H9 (cell line): ENCODE measurements around the gene KAT7. TPM values are rescaled to one million over a fixed set of nuclear protein-coding genes. Genes with fewer than 3 reads are reported as not detected.

ENCODE experiments used
- DNase-seq: peaks from one replicate; pipeline ENCODE4 v3.0.0-alpha.2; 2017
- H2AFZ ChIP-seq: one replicate; pipeline ENCODE4 v1.6.1; 2013; ENCODE audit warnings: mild to moderate bottlenecking, low read length, control low read depth, moderate library complexity
- H2AK5ac ChIP-seq: 2 replicates; pipeline ENCODE4 v1.6.1; 2013; ENCODE audit warnings: low read length, control low read depth, mixed read lengths; ENCODE audit not compliant: insufficient read length
- H2BK120ac ChIP-seq: one replicate; pipeline ENCODE4 v1.6.1; 2013; ENCODE audit warnings: low read depth, mild to moderate bottlenecking, low read length, control low read depth, inconsistent platforms; ENCODE audit not compliant: poor library complexity, severe bottlenecking
- H2BK12ac ChIP-seq: 2 replicates; pipeline ENCODE4 v1.6.1; 2013; ENCODE audit warnings: low read length, control low read depth, mixed read lengths, low read depth; ENCODE audit not compliant: insufficient read length
- H2BK15ac ChIP-seq: 2 replicates; pipeline ENCODE4 v1.6.1; 2013; ENCODE audit warnings: low read depth, low read length, control low read depth
- H2BK20ac ChIP-seq: one replicate; pipeline ENCODE4 v1.6.1; 2013; ENCODE audit warnings: low read depth, mild to moderate bottlenecking, low read length, control low read depth, inconsistent platforms; ENCODE audit not compliant: poor library complexity, severe bottlenecking
- H2BK5ac ChIP-seq: 2 replicates; pipeline ENCODE4 v1.6.1; 2013; ENCODE audit warnings: low read length, control low read depth, mixed read lengths; ENCODE audit not compliant: insufficient read length
- H3K14ac ChIP-seq: 2 replicates; pipeline ENCODE4 v1.6.1; 2013; ENCODE audit warnings: low read length, control low read depth; ENCODE audit not compliant: insufficient read depth
- H3K18ac ChIP-seq: 2 replicates; pipeline ENCODE4 v1.6.1; 2013; ENCODE audit warnings: low read depth, mild to moderate bottlenecking, mixed read lengths, low read length, control low read depth; ENCODE audit not compliant: insufficient read length
- H3K23ac ChIP-seq: 2 replicates; pipeline ENCODE4 v1.6.1; 2013; ENCODE audit warnings: low read length, control low read depth, mixed read lengths, low read depth; ENCODE audit not compliant: insufficient read length
- H3K23me2 ChIP-seq: 2 replicates; pipeline ENCODE4 v1.6.1; 2013; ENCODE audit warnings: low read depth, mild to moderate bottlenecking, mixed read lengths, low read length, control low read depth; ENCODE audit not compliant: insufficient read length, poor library complexity, severe bottlenecking
- H3K27ac ChIP-seq: 2 replicates; pipeline ENCODE4 v1.5.1; 2013; ENCODE audit warnings: low read length, control low read depth, mixed read lengths, low read depth; ENCODE audit not compliant: insufficient read length
- H3K27me3 ChIP-seq: 2 replicates; pipeline ENCODE4 v1.6.1; 2013; ENCODE audit warnings: low read length, control low read depth, inconsistent platforms; ENCODE audit not compliant: insufficient read depth
- H3K4ac ChIP-seq: 2 replicates; pipeline ENCODE4 v1.6.1; 2013; ENCODE audit warnings: low read depth, mild to moderate bottlenecking, control low read depth, inconsistent platforms, low read length, moderate library complexity
- H3K4me1 ChIP-seq: 2 replicates; pipeline ENCODE4 v1.6.1; 2013; ENCODE audit warnings: low read length, control low read depth, inconsistent platforms; ENCODE audit not compliant: insufficient read depth
- H3K4me2 ChIP-seq: 2 replicates; pipeline ENCODE4 v1.6.1; 2013; ENCODE audit warnings: low read length, control low read depth, mixed read lengths; ENCODE audit not compliant: insufficient read length, insufficient read depth
- H3K56ac ChIP-seq: 2 replicates; pipeline ENCODE4 v1.6.1; 2013; ENCODE audit warnings: low read depth, mild to moderate bottlenecking, mixed read lengths, low read length, control low read depth; ENCODE audit not compliant: insufficient read length
- H3K79me1 ChIP-seq: 2 replicates; pipeline ENCODE4 v1.6.1; 2013; ENCODE audit warnings: low read depth, mild to moderate bottlenecking, moderate library complexity, low read length, control low read depth, inconsistent platforms; ENCODE audit not compliant: insufficient read depth, poor library complexity, severe bottlenecking
- H3K79me2 ChIP-seq: 2 replicates; pipeline ENCODE4 v1.6.1; 2013; ENCODE audit warnings: low read length, control low read depth, inconsistent platforms; ENCODE audit not compliant: insufficient read depth
- H3K9ac ChIP-seq: 2 replicates; pipeline ENCODE4 v1.6.1; 2013; ENCODE audit warnings: low read length, control low read depth, mixed read lengths; ENCODE audit not compliant: insufficient read length; ENCODE audit errors: extremely low read depth
- H3K9me3 ChIP-seq: one replicate; pipeline ENCODE4 v1.6.1; 2013; ENCODE audit warnings: low read depth, low read length, inconsistent platforms; ENCODE audit not compliant: control insufficient read depth
- H3T11ph ChIP-seq: one replicate; pipeline ENCODE4 v1.6.1; 2013; ENCODE audit warnings: mild to moderate bottlenecking, low read length, control low read depth, inconsistent platforms
- H4K20me1 ChIP-seq: one replicate; pipeline ENCODE4 v1.6.1; 2013; ENCODE audit not compliant: control insufficient read depth, insufficient read length, insufficient read depth
- H4K5ac ChIP-seq: 2 replicates; pipeline ENCODE4 v1.6.1; 2013; ENCODE audit warnings: low read depth, mild to moderate bottlenecking, mixed read lengths, low read length, control low read depth; ENCODE audit not compliant: insufficient read length
- H4K8ac ChIP-seq: replicated peaks from 2 replicates; pipeline ENCODE4 v1.6.1; 2013; ENCODE audit warnings: low read length, control low read depth, mixed read lengths, low read depth; ENCODE audit not compliant: insufficient read length
- H4K91ac ChIP-seq: 2 replicates; pipeline ENCODE4 v1.6.1; 2013; ENCODE audit warnings: low read depth, mild to moderate bottlenecking, moderate library complexity, mixed read lengths, low read length, control low read depth; ENCODE audit not compliant: insufficient read length
- H3K27ac Mint-ChIP-seq, 3 experiments: 2 replicates in 2 of 3; 3 replicates in 1 of 3; pipeline ENCODE4 v1.8.0; 2020 to 2021; ENCODE audit warnings: mixed read lengths in 3 of 3, mild to moderate bottlenecking in 1 of 3, moderate library complexity in 1 of 3
- H3K27me3 Mint-ChIP-seq: 2 replicates; pipeline ENCODE4 v1.8.0; 2021; ENCODE audit warnings: low read depth, mild to moderate bottlenecking, moderate library complexity, mixed read lengths
- H3K36me3 Mint-ChIP-seq, 3 experiments: 2 replicates in 2 of 3; 3 replicates in 1 of 3; pipeline ENCODE4 v1.8.0; 2020 to 2021; ENCODE audit warnings: low read depth in 3 of 3, mixed read lengths in 3 of 3; ENCODE audit not compliant: insufficient read depth in 1 of 3
- H3K4me1 Mint-ChIP-seq, 2 experiments: 2 replicates each; pipeline ENCODE4 v1.8.0; 2020; ENCODE audit warnings: mixed read lengths in 2 of 2
- H3K4me3 Mint-ChIP-seq, 2 experiments: 2 replicates in 1 of 2; 3 replicates in 1 of 2; pipeline ENCODE4 v1.8.0; 2020 to 2021; ENCODE audit warnings: mild to moderate bottlenecking in 2 of 2, mixed read lengths in 2 of 2, moderate library complexity in 1 of 2
- H3K9me3 Mint-ChIP-seq, 2 experiments: 2 replicates in 1 of 2; 3 replicates in 1 of 2; pipeline ENCODE4 v1.8.0; 2020; ENCODE audit warnings: mild to moderate bottlenecking in 2 of 2, mixed read lengths in 2 of 2, moderate library complexity in 1 of 2
- CTCF ChIP-seq: fragments of 200-600 bp; sonication (generic); conservative IDR thresholded peaks from 3 replicates; pipeline ENCODE4 v1.8.0; 2021; ENCODE audit warnings: antibody characterized with exemption, mild to moderate bottlenecking
- WGBS: extraction: QIAGEN DNeasy Blood & Tissue Kit; methylation state at CpG from one replicate; pipeline ENCODE4 v1.1.7; 2013; ENCODE audit warnings: missing lambda C conversion rate, low lambda C conversion rate, mixed read lengths; ENCODE audit not compliant: insufficient read length; ENCODE audit errors: extremely low coverage; 5-methylcytosine and 5-hydroxymethylcytosine counted together
- total RNA-seq: library from RNA; stranded (reverse); gene quantifications from 2 replicates; pipeline ENCODE4 v1.2.1, GENCODE V29; 2021

Gene KAT7
- total RNA-seq, 1 experiment from 2014 or later = 93.1 TPM

GRCh38 chr17:49848739-49849138 lies 60.3 kb downstream of the KAT7 start:
- no peak overlapping the region for H3K14ac ChIP-seq
- Mint-ChIP-seq H3K36me3 (peaks cover 4 to 10% (median 4%) of the 10 kb centered on the region in 3 experiments; a peak in 4 of 7 replicates), H3K27ac (no peak overlapping the region), H3K9me3 (no peaks in the 10 kb centered on the region), H3K4me3 (no peak overlapping the region), H3K4me1 (peaks cover 18 to 25% of the 10 kb centered on the region in 2 experiments), H3K27me3 (peaks cover 40% of the 10 kb centered on the region)
- no peak overlapping the region for H3T11ph ChIP-seq
- no CpG with 5 or more reads among the region's 5 CpGs for WGBS
- no peak overlapping the region for H2BK20ac ChIP-seq
- DNase-seq = no peak
- no peak overlapping the region for H4K91ac ChIP-seq
- H3K23me2 ChIP-seq = peaks cover 3% of the 10 kb centered on the region
- no peak overlapping the region for H4K5ac ChIP-seq
- no peak overlapping the region for H2AFZ ChIP-seq
- H3K4me2 ChIP-seq = no peak overlapping the region
- H2BK12ac ChIP-seq = no peak overlapping the region
- H3K9me3 ChIP-seq = no peaks in the 10 kb centered on the region
- H3K4me1 ChIP-seq = no peaks in the 10 kb centered on the region
- no peaks in the 10 kb centered on the region for H3K79me2 ChIP-seq
- H3K9ac ChIP-seq = no peak overlapping the region
- H3K23ac ChIP-seq = no peak overlapping the region
- no peak overlapping the region for H2BK15ac ChIP-seq
- H3K27ac ChIP-seq = no peak overlapping the region
- H3K56ac ChIP-seq = no peak overlapping the region
- H3K18ac ChIP-seq = no peak overlapping the region
- H3K27me3 ChIP-seq = no peaks in the 10 kb centered on the region; the same call in 1 of the 2 replicates
- no peak overlapping the region for H3K4ac ChIP-seq
- TF ChIP-seq CTCF = no peak
- no peaks in the 10 kb centered on the region for H3K79me1 ChIP-seq
- no peaks in the 10 kb centered on the region for H4K20me1 ChIP-seq
- no peak overlapping the region for H2AK5ac ChIP-seq
- no peak overlapping the region for H4K8ac ChIP-seq
- no peak overlapping the region for H2BK120ac ChIP-seq
- no peak overlapping the region for H2BK5ac ChIP-seq
